ENCODE measurements around the gene BAIAP2L2.
"Not testable (repeated sequence)": the region's sequence is repeated elsewhere in the genome, so short reads cannot be mapped to it uniquely, and the experiment has no call there.

BAIAP2L2 gene

GRCh38 chr22:38080850-38081635 lies 29.4 kb downstream of the BAIAP2L2 start:
- no peak overlapping the region for H3K9ac ChIP-seq (ENCODE audit: low read length)
- H3K4me3 ChIP-seq (ENCODE audit: low read length), result peak overlapping the region; percentile 25
- H3K27me3 ChIP-seq (ENCODE audit: control insufficient read depth, insufficient read depth, low read length), result peaks cover 11% of the 10 kb centered on the region
- H3K27ac ChIP-seq (ENCODE audit: low read depth, low read length), result no peak overlapping the region
- H3K36me3 ChIP-seq (ENCODE audit: control insufficient read depth, insufficient read depth, low read length), result no peaks in the 10 kb centered on the region
- H3K4me1 ChIP-seq (ENCODE audit: control insufficient read depth, insufficient read depth, low read length), result no peaks in the 10 kb centered on the region

DNA sequence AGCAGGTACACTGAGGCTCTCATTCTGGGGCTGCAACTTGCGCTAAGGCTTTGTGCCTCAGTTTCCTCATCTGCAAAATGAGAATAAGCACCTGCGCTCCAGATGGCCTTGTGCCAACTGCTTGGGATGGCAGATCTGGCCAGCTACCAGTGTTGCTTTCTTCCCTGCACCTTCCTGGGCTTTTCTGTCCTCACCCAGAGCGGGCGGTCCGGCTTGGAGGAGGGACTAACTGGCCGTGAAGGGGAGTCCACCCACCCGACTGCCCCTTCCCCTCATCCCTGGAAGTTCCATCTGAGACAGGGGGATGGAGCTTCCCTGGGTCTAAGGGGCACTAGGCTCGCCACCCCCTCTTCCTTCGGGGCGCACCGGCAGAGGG lies 30.0 kb downstream of the BAIAP2L2 start:
- no peaks in the 10 kb centered on the region for H3K36me3 ChIP-seq (ENCODE audit: control insufficient read depth, insufficient read depth, low read length)
- H3K4me3 ChIP-seq (ENCODE audit: low read length), result no peak overlapping the region
- peaks cover 11% of the 10 kb centered on the region for H3K27me3 ChIP-seq (ENCODE audit: control insufficient read depth, insufficient read depth, low read length)

GRCh38 chr22:38079804-38080203 lies 30.7 kb downstream of the BAIAP2L2 start:
- no peaks in the 10 kb centered on the region for H3K36me3 ChIP-seq (ENCODE audit: control insufficient read depth, insufficient read depth, low read length)
- H3K27ac ChIP-seq (ENCODE audit: low read depth, low read length), result no peak overlapping the region
- H3K27me3 ChIP-seq (ENCODE audit: control insufficient read depth, insufficient read depth, low read length), result peaks cover 11% of the 10 kb centered on the region
- no peak overlapping the region for H3K4me3 ChIP-seq (ENCODE audit: low read length)
- no peaks in the 10 kb centered on the region for H3K4me1 ChIP-seq (ENCODE audit: control insufficient read depth, insufficient read depth, low read length)
- no peak overlapping the region for H3K9ac ChIP-seq (ENCODE audit: low read length)

More for the DNA sequence above, 30.0 kb downstream of the BAIAP2L2 start:
- Histone ChIP-seq H3K27ac (ENCODE audit: low read depth, low read length) (no peak overlapping the region), H3K9ac (ENCODE audit: low read length) (no peak overlapping the region), H3K4me1 (ENCODE audit: control insufficient read depth, insufficient read depth, low read length) (no peaks in the 10 kb centered on the region)

GRCh38 chr22:38079208-38079607 lies 31.3 kb downstream of the BAIAP2L2 start:
- not testable (repeated sequence) for H3K27ac ChIP-seq (ENCODE audit: low read depth, low read length); H3K4me3 ChIP-seq (ENCODE audit: low read length); H3K9ac ChIP-seq (ENCODE audit: low read length); H3K36me3 ChIP-seq (ENCODE audit: control insufficient read depth, insufficient read depth, low read length); H3K4me1 ChIP-seq (ENCODE audit: control insufficient read depth, insufficient read depth, low read length)
- H3K27me3 ChIP-seq (ENCODE audit: control insufficient read depth, insufficient read depth, low read length), result peaks cover 11% of the 10 kb centered on the region

GRCh38 chr22:38078046-38078840 lies 32.2 kb downstream of the BAIAP2L2 start:
- H3K27me3 ChIP-seq (ENCODE audit: control insufficient read depth, insufficient read depth, low read length), result peaks cover 11% of the 10 kb centered on the region
- H3K9ac ChIP-seq (ENCODE audit: low read length), result no peak overlapping the region
- no peak overlapping the region for H3K4me3 ChIP-seq (ENCODE audit: low read length)
- H3K27ac ChIP-seq (ENCODE audit: low read depth, low read length), result no peak overlapping the region
- no peaks in the 10 kb centered on the region for H3K4me1 ChIP-seq (ENCODE audit: control insufficient read depth, insufficient read depth, low read length)
- no peaks in the 10 kb centered on the region for H3K36me3 ChIP-seq (ENCODE audit: control insufficient read depth, insufficient read depth, low read length)

GRCh38 chr22:38077595-38077994 lies 32.9 kb downstream of the BAIAP2L2 start:
- Histone ChIP-seq H3K27me3 (ENCODE audit: control insufficient read depth, insufficient read depth, low read length) (peaks cover 7% of the 10 kb centered on the region), H3K27ac (ENCODE audit: low read depth, low read length) (no peak overlapping the region), H3K9ac (ENCODE audit: low read length) (no peak overlapping the region), H3K36me3 (ENCODE audit: control insufficient read depth, insufficient read depth, low read length) (peaks cover 3% of the 10 kb centered on the region), H3K4me3 (ENCODE audit: low read length) (no peak overlapping the region), H3K4me1 (ENCODE audit: control insufficient read depth, insufficient read depth, low read length) (no peaks in the 10 kb centered on the region)

GRCh38 chr22:38077096-38077495 lies 33.4 kb downstream of the BAIAP2L2 start:
- H3K36me3 ChIP-seq (ENCODE audit: control insufficient read depth, insufficient read depth, low read length), result peaks cover 4% of the 10 kb centered on the region
- H3K9ac ChIP-seq (ENCODE audit: low read length), result no peak overlapping the region
- H3K4me1 ChIP-seq (ENCODE audit: control insufficient read depth, insufficient read depth, low read length), result no peaks in the 10 kb centered on the region
- peaks cover 2% of the 10 kb centered on the region for H3K27me3 ChIP-seq (ENCODE audit: control insufficient read depth, insufficient read depth, low read length)
- H3K27ac ChIP-seq (ENCODE audit: low read depth, low read length), result no peak overlapping the region
- no peak overlapping the region for H3K4me3 ChIP-seq (ENCODE audit: low read length)

DNA sequence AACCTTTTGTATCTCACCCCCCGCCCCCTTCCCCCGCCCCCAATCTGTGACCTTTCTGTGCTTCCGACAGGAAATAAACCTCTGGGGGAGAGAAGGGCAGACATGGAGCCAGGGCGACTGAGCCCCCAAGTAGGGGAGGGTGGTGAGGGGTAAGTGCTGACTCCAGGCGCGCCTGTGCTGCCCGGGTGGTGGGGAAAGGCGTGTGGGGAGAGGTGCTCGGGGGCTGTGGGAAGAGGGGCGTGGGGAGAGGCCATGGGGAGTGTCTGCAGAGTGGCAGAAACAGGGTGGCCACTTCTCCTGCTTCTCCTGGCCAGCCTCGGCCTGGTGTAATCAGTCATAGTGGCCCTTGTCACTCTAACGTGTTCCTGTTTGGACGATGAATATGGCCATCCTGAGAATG lies 34.5 kb downstream of the BAIAP2L2 start:
- Histone ChIP-seq H3K4me3 (ENCODE audit: low read length) (no peak overlapping the region), H3K27ac (ENCODE audit: low read depth, low read length) (no peak overlapping the region), H3K36me3 (ENCODE audit: control insufficient read depth, insufficient read depth, low read length) (peaks cover 10% of the 10 kb centered on the region), H3K4me1 (ENCODE audit: control insufficient read depth, insufficient read depth, low read length) (no peaks in the 10 kb centered on the region), H3K27me3 (ENCODE audit: control insufficient read depth, insufficient read depth, low read length) (no peaks in the 10 kb centered on the region), H3K9ac (ENCODE audit: low read length) (no peak overlapping the region)

GRCh38 chr22:38075105-38075825 lies 35.2 kb downstream of the BAIAP2L2 start:
- H3K9ac ChIP-seq (ENCODE audit: low read length), result no peak overlapping the region
- no peak overlapping the region for H3K27ac ChIP-seq (ENCODE audit: low read depth, low read length)
- H3K4me3 ChIP-seq (ENCODE audit: low read length), result no peak overlapping the region
- no peaks in the 10 kb centered on the region for H3K27me3 ChIP-seq (ENCODE audit: control insufficient read depth, insufficient read depth, low read length)
- H3K36me3 ChIP-seq (ENCODE audit: control insufficient read depth, insufficient read depth, low read length), result peaks cover 10% of the 10 kb centered on the region
- H3K4me1 ChIP-seq (ENCODE audit: control insufficient read depth, insufficient read depth, low read length), result no peaks in the 10 kb centered on the region

GRCh38 chr22:38074181-38075104 lies 36.0 kb downstream of the BAIAP2L2 start:
- peaks cover 6% of the 10 kb centered on the region for H3K4me1 ChIP-seq (ENCODE audit: control insufficient read depth, insufficient read depth, low read length)
- no peaks in the 10 kb centered on the region for H3K27me3 ChIP-seq (ENCODE audit: control insufficient read depth, insufficient read depth, low read length)
- no peak overlapping the region for H3K27ac ChIP-seq (ENCODE audit: low read depth, low read length)
- H3K4me3 ChIP-seq (ENCODE audit: low read length), result no peak overlapping the region
- H3K36me3 ChIP-seq (ENCODE audit: control insufficient read depth, insufficient read depth, low read length), result peaks cover 10% of the 10 kb centered on the region
- no peak overlapping the region for H3K9ac ChIP-seq (ENCODE audit: low read length)

DNA sequence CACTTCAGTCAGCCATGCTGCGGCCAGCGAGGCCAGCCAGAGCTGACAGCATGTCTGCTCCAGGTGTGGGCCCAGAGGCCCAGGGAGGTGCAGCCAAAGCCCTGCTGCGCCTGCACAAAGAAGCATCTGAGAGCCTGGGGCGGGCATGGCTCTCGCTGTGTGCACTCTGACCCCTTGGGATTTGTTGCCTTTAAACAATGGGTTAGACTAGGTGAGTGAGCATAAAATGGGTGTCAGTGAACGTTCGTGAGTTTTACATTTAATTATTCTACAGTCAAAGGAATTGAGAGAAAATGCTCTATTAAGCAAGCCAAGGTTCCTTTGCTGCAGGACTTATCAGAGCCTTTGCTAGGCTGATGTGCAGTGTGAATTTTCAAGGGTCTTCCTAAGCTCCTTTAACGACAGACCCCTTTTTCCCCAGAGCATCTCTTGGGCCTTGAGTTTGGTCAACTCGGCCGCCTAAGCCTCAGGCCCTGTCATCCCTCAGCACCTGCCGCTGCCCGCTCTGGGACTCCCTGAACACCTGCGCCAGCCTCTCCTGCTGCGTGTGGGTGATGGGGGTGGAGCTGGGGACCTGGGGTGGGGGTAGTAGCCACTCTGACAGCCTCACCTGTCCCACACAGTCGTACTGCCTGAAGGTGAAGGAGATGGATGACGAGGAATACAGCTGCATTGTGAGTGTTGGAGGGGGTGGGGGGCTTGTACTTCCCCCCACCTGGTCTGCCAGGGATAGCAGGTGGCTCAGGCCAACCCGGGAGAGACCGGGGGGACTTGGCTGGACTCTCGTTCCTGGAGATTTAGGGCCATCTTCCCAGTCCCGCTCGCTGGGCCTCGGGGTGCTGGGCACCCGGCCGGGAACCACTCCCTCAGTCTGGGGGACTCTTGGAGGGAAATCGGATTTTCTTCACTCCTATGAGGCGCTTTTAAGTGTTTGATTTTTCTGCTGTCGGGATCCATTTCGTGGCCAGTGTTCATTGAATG lies 37.0 kb downstream of the BAIAP2L2 start:
- H3K9ac ChIP-seq (ENCODE audit: low read length), result no peak overlapping the region
- no peak overlapping the region for H3K27ac ChIP-seq (ENCODE audit: low read depth, low read length)
- no peak overlapping the region for H3K4me3 ChIP-seq (ENCODE audit: low read length)
- H3K36me3 ChIP-seq (ENCODE audit: control insufficient read depth, insufficient read depth, low read length), result peaks cover 10% of the 10 kb centered on the region
- peaks cover 14% of the 10 kb centered on the region for H3K4me1 ChIP-seq (ENCODE audit: control insufficient read depth, insufficient read depth, low read length)
- no peaks in the 10 kb centered on the region for H3K27me3 ChIP-seq (ENCODE audit: control insufficient read depth, insufficient read depth, low read length)
